Measurements from ENCODE around the gene CCDC7. TPM values are rescaled to one million over a fixed set of nuclear protein-coding genes. Genes with fewer than 3 reads are reported as not detected.
"Not testable (repeated sequence)": the region's sequence is repeated elsewhere in the genome, so short reads cannot be mapped to it uniquely, and the experiment has no call there.

Gene CCDC7
- total and polyA plus RNA-seq, 2 experiments from 2014 or later: 4.2 to 6.4 TPM

DNA sequence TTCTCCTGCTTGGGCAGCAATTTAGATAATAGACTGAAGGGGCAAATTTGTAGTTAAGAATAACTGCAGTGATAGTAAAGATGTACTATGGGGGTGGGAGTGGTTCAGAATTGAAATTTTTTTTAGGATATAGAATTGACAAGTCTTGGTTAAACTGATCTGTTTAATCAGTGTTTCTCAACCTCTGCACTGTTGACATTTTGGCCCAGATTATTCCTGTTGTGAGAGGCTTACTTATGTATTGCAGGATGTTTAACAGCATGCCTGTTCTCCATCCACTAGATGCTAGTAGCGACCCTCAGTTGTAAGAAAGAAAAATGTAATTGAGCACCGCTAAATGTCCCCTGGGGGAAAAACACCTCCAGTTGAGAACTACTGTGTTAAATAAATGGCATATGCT lies 176.5 kb downstream of the CCDC7 start:
- no peak for DNase-seq (ENCODE audit: low read depth in 1 of 2, low spot score in 1 of 2)
- Histone ChIP-seq H3K36me3 (no peaks in the 10 kb centered on the region), H3K27ac (no peak overlapping the region), H3K27me3 (no peaks in the 10 kb centered on the region), H3K4me3 (no peak overlapping the region), H3K4me1 (ENCODE audit: low read depth) (no peaks in the 10 kb centered on the region), H3K9me3 (ENCODE audit: low read depth) (no peaks in the 10 kb centered on the region)
- TF ChIP-seq, protein P1, sequence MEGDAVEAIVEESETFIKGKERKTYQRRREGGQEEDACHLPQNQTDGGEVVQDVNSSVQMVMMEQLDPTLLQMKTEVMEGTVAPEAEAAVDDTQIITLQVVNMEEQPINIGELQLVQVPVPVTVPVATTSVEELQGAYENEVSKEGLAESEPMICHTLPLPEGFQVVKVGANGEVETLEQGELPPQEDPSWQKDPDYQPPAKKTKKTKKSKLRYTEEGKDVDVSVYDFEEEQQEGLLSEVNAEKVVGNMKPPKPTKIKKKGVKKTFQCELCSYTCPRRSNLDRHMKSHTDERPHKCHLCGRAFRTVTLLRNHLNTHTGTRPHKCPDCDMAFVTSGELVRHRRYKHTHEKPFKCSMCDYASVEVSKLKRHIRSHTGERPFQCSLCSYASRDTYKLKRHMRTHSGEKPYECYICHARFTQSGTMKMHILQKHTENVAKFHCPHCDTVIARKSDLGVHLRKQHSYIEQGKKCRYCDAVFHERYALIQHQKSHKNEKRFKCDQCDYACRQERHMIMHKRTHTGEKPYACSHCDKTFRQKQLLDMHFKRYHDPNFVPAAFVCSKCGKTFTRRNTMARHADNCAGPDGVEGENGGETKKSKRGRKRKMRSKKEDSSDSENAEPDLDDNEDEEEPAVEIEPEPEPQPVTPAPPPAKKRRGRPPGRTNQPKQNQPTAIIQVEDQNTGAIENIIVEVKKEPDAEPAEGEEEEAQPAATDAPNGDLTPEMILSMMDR (IDR thresholded peaks at IDR 0.05; ENCODE audit: low read depth, low read length): no peak

DNA sequence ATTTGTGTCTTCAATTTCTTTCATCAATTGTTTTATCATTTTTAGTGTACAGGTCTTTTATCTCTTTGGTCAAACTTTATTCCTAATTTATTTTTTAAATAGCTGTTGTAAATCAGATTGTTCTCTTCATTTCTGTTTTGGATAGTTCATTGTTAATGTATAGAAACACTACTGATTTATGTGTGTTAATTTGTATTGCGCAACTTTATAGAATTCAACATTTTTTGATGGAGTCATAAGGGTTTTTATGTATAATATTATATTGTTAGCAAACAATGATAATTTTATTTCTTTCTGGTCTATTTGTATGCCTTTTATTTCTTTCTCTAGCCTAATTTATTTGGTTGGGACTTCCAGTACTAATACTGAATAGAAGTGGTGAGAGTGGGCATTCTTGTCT lies 181.2 kb downstream of the CCDC7 start:
- no peaks in the 10 kb centered on the region for H3K36me3 ChIP-seq
- DNase-seq (ENCODE audit: low read depth in 1 of 2, low spot score in 1 of 2): no peak
- no peak overlapping the region for H3K4me3 ChIP-seq
- H3K4me1 ChIP-seq (ENCODE audit: low read depth): no peaks in the 10 kb centered on the region
- no peaks in the 10 kb centered on the region for H3K9me3 ChIP-seq (ENCODE audit: low read depth)
- TF ChIP-seq, protein P1 (IDR thresholded peaks at IDR 0.05; ENCODE audit: low read depth, low read length): no peak
- H3K27me3 ChIP-seq: no peaks in the 10 kb centered on the region
- no peak overlapping the region for H3K27ac ChIP-seq

DNA sequence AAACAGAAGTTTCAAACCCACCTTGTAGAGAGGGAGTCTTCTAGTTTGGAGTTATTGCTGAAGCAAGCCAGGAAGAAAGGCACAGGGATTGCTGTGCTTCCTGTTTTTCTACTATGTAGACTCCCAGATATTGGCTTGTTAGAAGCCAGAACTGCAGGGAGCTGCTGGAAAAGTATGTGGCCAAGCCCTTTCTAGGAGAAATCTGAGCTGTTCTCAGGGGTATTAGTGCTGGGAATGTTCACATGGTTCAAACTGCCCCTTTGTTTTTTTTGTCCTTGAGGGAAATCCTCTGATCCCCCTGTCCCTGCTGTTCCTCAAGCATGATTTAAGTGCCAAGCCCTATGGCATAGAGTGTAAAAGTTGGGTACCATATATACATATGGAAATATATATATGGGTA lies 184.0 kb downstream of the CCDC7 start:
- Histone ChIP-seq H3K9me3 (ENCODE audit: low read depth) (no peaks in the 10 kb centered on the region), H3K4me3 (no peak overlapping the region), H3K27ac (no peak overlapping the region), H3K27me3 (no peaks in the 10 kb centered on the region), H3K4me1 (ENCODE audit: low read depth) (no peaks in the 10 kb centered on the region), H3K36me3 (no peaks in the 10 kb centered on the region)
- no peak for DNase-seq (ENCODE audit: low read depth in 1 of 2, low spot score in 1 of 2)
- TF ChIP-seq, protein P1 (IDR thresholded peaks at IDR 0.05; ENCODE audit: low read depth, low read length): no peak

DNA sequence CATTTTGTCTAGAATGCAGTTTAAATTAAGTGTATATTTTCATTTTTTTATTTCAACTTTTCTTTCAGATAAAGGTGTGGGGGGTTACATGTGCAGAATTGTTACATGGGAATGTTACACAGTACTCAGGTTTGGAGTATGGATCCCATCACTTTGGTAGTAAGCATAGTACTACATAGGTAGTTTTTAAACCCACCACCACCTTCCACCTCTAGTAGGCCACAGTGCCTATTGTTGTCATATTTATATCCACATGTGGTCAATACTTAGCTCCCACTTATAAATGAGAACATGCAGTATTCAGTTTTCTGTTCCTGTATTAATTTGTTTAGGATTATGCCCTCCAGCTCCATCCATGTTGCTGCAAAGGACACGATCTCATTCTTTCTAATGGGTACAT lies 200.6 kb downstream of the CCDC7 start:
- TF ChIP-seq, protein P1 (IDR thresholded peaks at IDR 0.05; ENCODE audit: low read depth, low read length): no peak
- H3K27ac ChIP-seq: no peak overlapping the region
- no peaks in the 10 kb centered on the region for H3K36me3 ChIP-seq
- no peaks in the 10 kb centered on the region for H3K9me3 ChIP-seq (ENCODE audit: low read depth)
- H3K4me3 ChIP-seq: no peak overlapping the region
- no peak for DNase-seq (ENCODE audit: low read depth in 1 of 2, low spot score in 1 of 2)
- H3K27me3 ChIP-seq: no peaks in the 10 kb centered on the region
- H3K4me1 ChIP-seq (ENCODE audit: low read depth): no peaks in the 10 kb centered on the region

DNA sequence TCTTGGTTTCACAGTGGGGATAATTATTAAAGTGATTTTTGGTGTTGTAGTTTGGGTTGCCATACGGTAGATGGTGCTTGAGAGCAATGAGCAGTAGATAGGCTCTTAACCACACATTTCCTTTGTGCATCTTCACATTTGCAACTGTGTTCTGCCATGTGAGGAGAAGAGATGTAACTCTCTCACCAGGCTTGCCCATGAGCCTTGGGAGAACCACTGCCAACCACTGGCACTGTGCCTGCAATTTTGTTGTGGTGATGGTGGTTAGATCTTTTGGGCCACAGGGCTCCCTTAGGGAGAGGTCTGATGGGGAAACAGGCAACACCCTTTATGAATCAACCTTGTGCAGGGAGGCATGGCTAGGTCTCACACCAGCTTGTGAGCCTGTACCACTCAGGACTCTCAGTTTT lies 204.3 kb downstream of the CCDC7 start:
- peak in 1 of 2 donors; percentile 17 for DNase-seq (ENCODE audit: low read depth in 1 of 2, low spot score in 1 of 2)
- Histone ChIP-seq H3K27ac (no peak overlapping the region), H3K4me3 (no peak overlapping the region), H3K36me3 (no peaks in the 10 kb centered on the region), H3K27me3 (no peaks in the 10 kb centered on the region), H3K4me1 (ENCODE audit: low read depth) (no peaks in the 10 kb centered on the region), H3K9me3 (ENCODE audit: low read depth) (no peaks in the 10 kb centered on the region)
- TF ChIP-seq, protein P1 (IDR thresholded peaks at IDR 0.05; ENCODE audit: low read depth, low read length): peak; percentile 6

DNA sequence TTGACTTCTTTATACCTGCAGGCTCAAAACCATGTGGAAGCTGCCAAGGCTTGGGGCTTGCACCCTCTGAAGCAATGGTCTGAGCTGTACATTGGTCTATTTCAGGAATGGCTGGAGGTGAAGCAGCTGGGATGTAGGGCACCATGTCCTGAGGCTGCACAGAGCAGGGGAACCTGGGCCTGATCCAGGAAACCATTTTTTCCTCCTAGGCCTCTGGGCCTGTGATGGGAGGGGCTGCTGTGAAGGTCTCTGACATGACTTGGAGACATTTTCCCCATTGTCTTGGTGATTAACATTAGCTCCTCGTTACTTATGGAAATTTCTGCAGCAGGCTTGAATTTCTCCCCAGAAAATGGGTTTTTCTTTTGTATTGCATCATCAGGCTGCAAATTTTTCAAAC lies 211.5 kb downstream of the CCDC7 start:
- not testable (repeated sequence) for H3K27ac ChIP-seq; H3K4me1 ChIP-seq (ENCODE audit: low read depth); H3K4me3 ChIP-seq; H3K9me3 ChIP-seq (ENCODE audit: low read depth); H3K36me3 ChIP-seq; DNase-seq (ENCODE audit: low read depth in 1 of 2, low spot score in 1 of 2); H3K27me3 ChIP-seq

Measured in cardiac muscle cell (in vitro differentiated cells and primary cell).